ENCODE data around the gene COPZ2. TPM values are rescaled to one million over a fixed set of nuclear protein-coding genes. Genes with fewer than 3 reads are reported as not detected.

Gene COPZ2
- polyA plus RNA-seq, 1 of the 3 experiments (the other 2 are of a cell fraction), result 36.9 TPM

DNA sequence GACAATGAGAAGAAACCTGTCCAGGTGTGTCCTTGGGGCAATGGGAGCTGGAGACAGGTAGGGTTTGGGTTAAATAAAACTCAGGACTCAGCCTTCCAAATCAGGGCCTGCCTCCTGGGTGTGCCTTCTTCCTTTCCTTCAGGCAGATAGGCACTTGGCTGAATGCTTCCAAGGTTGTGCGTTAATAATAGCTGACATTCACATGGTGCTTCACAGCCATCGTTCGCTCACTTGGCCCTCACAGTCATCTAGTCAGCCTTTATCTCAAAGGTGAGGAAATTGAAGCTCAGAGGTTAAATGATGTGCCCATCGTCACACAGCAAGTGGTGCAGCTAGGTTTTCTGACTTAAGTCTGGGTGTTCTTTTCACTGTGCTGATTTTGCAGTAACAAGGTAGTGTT is 20.0 kb upstream of the COPZ2 start:
- DNase-seq, result no peak
- Histone ChIP-seq H3F3A (replicated peaks; ENCODE audit: insufficient read depth) (peaks cover 13% of the 10 kb centered on the region), H3K4me2 (no peak overlapping the region), H2AFZ (ENCODE audit: low read depth) (no peak overlapping the region), H3K4me3 (ENCODE audit: low read depth in 2 of 2, low read length in 1 of 2) (no peak overlapping the region), H3K27me3 (ENCODE audit: insufficient read depth) (no peaks in the 10 kb centered on the region), H3K36me3 (replicated peaks in 1 of 2; ENCODE audit: control insufficient read depth in 1 of 2, insufficient read depth in 2 of 2, low read length in 1 of 2) (peaks cover 42 to 77% of the 10 kb centered on the region in 2 experiments), H3K9ac (no peak overlapping the region), H3K27ac (ENCODE audit: low read depth in 2 of 2, low read length in 1 of 2) (no peak overlapping the region), H3K4me1 (ENCODE audit: control insufficient read depth in 1 of 2, insufficient read depth in 2 of 2, low read depth in 1 of 2, low read length in 1 of 2) (peaks cover 27 to 40% of the 10 kb centered on the region in 2 experiments), H3K9me3 (no peaks in the 10 kb centered on the region), H4K20me1 (ENCODE audit: insufficient read depth) (peaks cover 48% of the 10 kb centered on the region), H3K79me2 (ENCODE audit: insufficient read depth) (peaks cover 51% of the 10 kb centered on the region), H3K9me2 (no peaks in the 10 kb centered on the region)
- CTCF ChIA-PET, result interaction anchor here (1.4 to 44.3 kb wide), 6 partner anchors 9 to 109 kb away, joined by 5 to 1200 read pairs (median 22); partner anchors contain the start of genes COPZ2 and NFE2L1
- POLR2A ChIA-PET, result interaction anchor here (1.3 to 1.9 kb wide), 2 partner anchors 10 to 18 kb away, joined by 3 to 13 read pairs; partner anchors contain the start of gene NFE2L1
- WGBS (ENCODE audit: low lambda C conversion rate), result 85% methylated on average over 4 of the region's 4 CpGs
- no peak for TF ChIP-seq YY1 (IDR thresholded peaks at IDR 0.05; ENCODE audit: low read depth)
- no peak for TF ChIP-seq SMC3 (IDR thresholded peaks at IDR 0.05; ENCODE audit: low read depth, low read length)
- TF ChIP-seq NFIC (IDR thresholded peaks at IDR 0.05; ENCODE audit: borderline replicate concordance), result no peak
- TF ChIP-seq RFX5 (IDR thresholded peaks at IDR 0.05; ENCODE audit: low read length), result no peak
- TF ChIP-seq, protein P1, sequence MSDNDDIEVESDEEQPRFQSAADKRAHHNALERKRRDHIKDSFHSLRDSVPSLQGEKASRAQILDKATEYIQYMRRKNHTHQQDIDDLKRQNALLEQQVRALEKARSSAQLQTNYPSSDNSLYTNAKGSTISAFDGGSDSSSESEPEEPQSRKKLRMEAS (IDR thresholded peaks at IDR 0.05; ENCODE audit: low read depth), result no peak
- no peak for TF ChIP-seq POLR2AphosphoS5 (IDR thresholded peaks at IDR 0.05; ENCODE audit: low read depth, low read length)
- TF ChIP-seq SIN3A (IDR thresholded peaks at IDR 0.05; ENCODE audit: borderline replicate concordance, low read depth, low read length), result no peak

DNA sequence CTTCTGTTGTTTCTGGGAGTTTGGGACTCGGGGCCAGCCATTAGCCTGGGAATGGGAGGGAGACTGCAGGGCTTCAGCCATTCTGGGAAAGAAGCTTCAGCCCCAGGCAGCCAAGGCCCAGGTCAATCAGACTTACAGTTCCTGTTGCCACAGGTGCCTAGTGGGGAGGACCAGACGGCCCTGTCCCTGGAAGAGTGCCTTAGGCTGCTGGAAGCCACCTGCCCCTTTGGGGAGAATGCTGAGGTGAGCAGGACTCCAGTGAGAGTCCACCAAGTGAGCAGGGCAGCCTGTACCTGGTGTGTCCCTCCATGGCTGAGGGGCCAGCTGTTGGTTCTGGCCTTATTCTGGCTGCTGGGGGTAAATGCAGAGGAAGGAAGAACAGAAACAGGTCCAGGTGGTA is 19.3 kb upstream of the COPZ2 start:
- CTCF ChIA-PET, result interaction anchor here (0.7 to 44.3 kb wide), 7 partner anchors 8 to 110 kb away, joined by 3 to 1200 read pairs (median 6); partner anchors contain the start of genes COPZ2 and NFE2L1
- TF ChIP-seq, protein P2, sequence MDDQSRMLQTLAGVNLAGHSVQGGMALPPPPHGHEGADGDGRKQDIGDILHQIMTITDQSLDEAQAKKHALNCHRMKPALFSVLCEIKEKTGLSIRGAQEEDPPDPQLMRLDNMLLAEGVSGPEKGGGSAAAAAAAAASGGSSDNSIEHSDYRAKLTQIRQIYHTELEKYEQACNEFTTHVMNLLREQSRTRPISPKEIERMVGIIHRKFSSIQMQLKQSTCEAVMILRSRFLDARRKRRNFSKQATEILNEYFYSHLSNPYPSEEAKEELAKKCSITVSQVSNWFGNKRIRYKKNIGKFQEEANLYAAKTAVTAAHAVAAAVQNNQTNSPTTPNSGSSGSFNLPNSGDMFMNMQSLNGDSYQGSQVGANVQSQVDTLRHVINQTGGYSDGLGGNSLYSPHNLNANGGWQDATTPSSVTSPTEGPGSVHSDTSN (IDR thresholded peaks at IDR 0.05), result no peak
- no peak for TF ChIP-seq RCOR1 (IDR thresholded peaks at IDR 0.05; ENCODE audit: low read length)
- TF ChIP-seq YY1 (IDR thresholded peaks at IDR 0.05; ENCODE audit: low read depth), result no peak
- TF ChIP-seq TCF12 (IDR thresholded peaks at IDR 0.05), result no peak
- no peak for TF ChIP-seq SMC3 (IDR thresholded peaks at IDR 0.05; ENCODE audit: low read depth, low read length)
- TF ChIP-seq RFX5 (IDR thresholded peaks at IDR 0.05; ENCODE audit: low read length), result no peak
- no peaks in the 10 kb centered on the region for H3K27me3 ChIP-seq (ENCODE audit: insufficient read depth)

More for the DNA sequence above, 19.3 kb upstream of the COPZ2 start:
- Histone ChIP-seq H3F3A (replicated peaks; ENCODE audit: insufficient read depth) (peaks cover 18% of the 10 kb centered on the region), H3K9ac (no peak overlapping the region), H3K4me3 (ENCODE audit: low read depth in 2 of 2, low read length in 1 of 2) (no peak overlapping the region), H3K36me3 (replicated peaks in 1 of 2; ENCODE audit: control insufficient read depth in 1 of 2, insufficient read depth in 2 of 2, low read length in 1 of 2) (peaks cover 40 to 79% of the 10 kb centered on the region in 2 experiments), H4K20me1 (ENCODE audit: insufficient read depth) (peaks cover 55% of the 10 kb centered on the region), H3K79me2 (ENCODE audit: insufficient read depth) (peaks cover 53% of the 10 kb centered on the region), H3K9me2 (no peaks in the 10 kb centered on the region), H2AFZ (ENCODE audit: low read depth) (no peak overlapping the region), H3K4me1 (ENCODE audit: control insufficient read depth in 1 of 2, insufficient read depth in 2 of 2, low read depth in 1 of 2, low read length in 1 of 2) (peaks cover 35 to 47% of the 10 kb centered on the region in 2 experiments), H3K27ac (ENCODE audit: low read depth in 2 of 2, low read length in 1 of 2) (no peak overlapping the region), H3K9me3 (no peaks in the 10 kb centered on the region), H3K4me2 (no peak overlapping the region)
- DNase-seq, result no peak
- POLR2A ChIA-PET, result interaction anchor here (1.2 to 2.9 kb wide), 4 partner anchors 8 to 30 kb away, joined by 4 to 18 read pairs (median 4); no protein-coding TSS in a partner anchor
- WGBS (ENCODE audit: low lambda C conversion rate), result 79% methylated on average over 2 of the region's 2 CpGs

Measured in SK-N-SH (cell line).